Lower lobe of right lung (tissue), 2 donors: ENCODE data around the gene COLEC12. TPM values are rescaled to one million over a fixed set of nuclear protein-coding genes. Genes with fewer than 3 reads are reported as not detected.

Experiments used
- ATAC-seq, 2 donors: fragments of 200-7000 bp; cut with Tn5 transposase; one replicate each; pipeline ENCODE4 v1.9.1; 2020 to 2022; ENCODE audit warnings: mild to moderate bottlenecking in 2 of 2, moderate library complexity in 2 of 2
- DNase-seq: peaks from one replicate; pipeline ENCODE4 v3.0.0-alpha.2; 2020
- H3K27ac ChIP-seq: fragments of 200-600 bp; one replicate; pipeline ENCODE4 v1.8.0; 2022
- H3K27me3 ChIP-seq: fragments of 200-600 bp; one replicate; pipeline ENCODE4 v1.8.0; 2022; ENCODE audit warnings: low read depth
- H3K36me3 ChIP-seq: fragments of 200-600 bp; one replicate; pipeline ENCODE4 v1.8.0; 2022; ENCODE audit warnings: mild to moderate bottlenecking
- H3K4me1 ChIP-seq: fragments of 200-600 bp; one replicate; pipeline ENCODE4 v1.8.0; 2022
- H3K4me3 ChIP-seq: fragments of 200-600 bp; one replicate; pipeline ENCODE4 v1.8.0; 2022; ENCODE audit warnings: mild to moderate bottlenecking
- H3K9me3 ChIP-seq: fragments of 200-600 bp; one replicate; pipeline ENCODE4 v1.8.0; 2022
- intact Hi-C: fragments of 100-400 bp; cut with DNase I; formaldehyde crosslinking; loops from one replicate; pipeline ENCODE4 v1.11.0; 2022
- total RNA-seq: library from RNA; stranded (reverse); fragmentation: NEBNext Ultra II Directional; extraction: Animal tissue kit (Norgen Biotek cat#: 25700); gene quantifications from one replicate; pipeline ENCODE4 v1.2.1, GENCODE V29; 2021
- TF ChIP-seq, protein P1 (sequence below): fragments of 200-600 bp; IDR thresholded peaks from one replicate; pipeline ENCODE4 v1.8.0; 2022; ENCODE audit warnings: antibody characterized with exemption, mild to moderate bottlenecking
- donor health status: DM: no; HTN: yes; CAD: no; lungs with severe emphysema.

The COLEC12 gene
- total RNA-seq, 1 donor from 2014 or later: 79.2 TPM

DNA sequence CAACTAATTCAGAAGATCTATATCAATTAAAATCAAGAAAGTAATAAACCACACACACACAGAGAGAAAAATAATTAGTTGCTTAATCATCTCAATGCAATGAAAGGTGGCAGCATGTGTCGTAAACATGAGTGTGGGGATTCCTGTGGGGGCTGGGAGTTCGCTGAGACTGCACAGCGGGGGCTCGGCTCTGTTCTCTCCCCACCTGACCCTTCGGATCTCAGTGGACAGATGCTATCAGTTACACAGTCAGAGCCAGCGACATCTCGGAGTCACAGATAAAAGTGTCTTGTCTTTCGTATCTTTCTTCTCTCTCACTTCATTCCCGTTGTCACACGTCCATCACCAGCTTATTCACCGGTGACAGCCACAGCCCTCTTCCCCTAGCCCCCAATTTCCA lies 37.1 kb downstream of the COLEC12 start:
- intact Hi-C loops: no loop called here
- no peaks in the 10 kb centered on the region for H3K27me3 ChIP-seq
- no peaks in the 10 kb centered on the region for H3K9me3 ChIP-seq
- ATAC-seq (no peak), DNase-seq (no peak)
- H3K4me3 ChIP-seq: no peak overlapping the region
- TF ChIP-seq, protein P1, sequence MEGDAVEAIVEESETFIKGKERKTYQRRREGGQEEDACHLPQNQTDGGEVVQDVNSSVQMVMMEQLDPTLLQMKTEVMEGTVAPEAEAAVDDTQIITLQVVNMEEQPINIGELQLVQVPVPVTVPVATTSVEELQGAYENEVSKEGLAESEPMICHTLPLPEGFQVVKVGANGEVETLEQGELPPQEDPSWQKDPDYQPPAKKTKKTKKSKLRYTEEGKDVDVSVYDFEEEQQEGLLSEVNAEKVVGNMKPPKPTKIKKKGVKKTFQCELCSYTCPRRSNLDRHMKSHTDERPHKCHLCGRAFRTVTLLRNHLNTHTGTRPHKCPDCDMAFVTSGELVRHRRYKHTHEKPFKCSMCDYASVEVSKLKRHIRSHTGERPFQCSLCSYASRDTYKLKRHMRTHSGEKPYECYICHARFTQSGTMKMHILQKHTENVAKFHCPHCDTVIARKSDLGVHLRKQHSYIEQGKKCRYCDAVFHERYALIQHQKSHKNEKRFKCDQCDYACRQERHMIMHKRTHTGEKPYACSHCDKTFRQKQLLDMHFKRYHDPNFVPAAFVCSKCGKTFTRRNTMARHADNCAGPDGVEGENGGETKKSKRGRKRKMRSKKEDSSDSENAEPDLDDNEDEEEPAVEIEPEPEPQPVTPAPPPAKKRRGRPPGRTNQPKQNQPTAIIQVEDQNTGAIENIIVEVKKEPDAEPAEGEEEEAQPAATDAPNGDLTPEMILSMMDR: no peak
- H3K27ac ChIP-seq: no peak overlapping the region
- no peaks in the 10 kb centered on the region for H3K36me3 ChIP-seq
- H3K4me1 ChIP-seq: peaks cover 4% of the 10 kb centered on the region

DNA sequence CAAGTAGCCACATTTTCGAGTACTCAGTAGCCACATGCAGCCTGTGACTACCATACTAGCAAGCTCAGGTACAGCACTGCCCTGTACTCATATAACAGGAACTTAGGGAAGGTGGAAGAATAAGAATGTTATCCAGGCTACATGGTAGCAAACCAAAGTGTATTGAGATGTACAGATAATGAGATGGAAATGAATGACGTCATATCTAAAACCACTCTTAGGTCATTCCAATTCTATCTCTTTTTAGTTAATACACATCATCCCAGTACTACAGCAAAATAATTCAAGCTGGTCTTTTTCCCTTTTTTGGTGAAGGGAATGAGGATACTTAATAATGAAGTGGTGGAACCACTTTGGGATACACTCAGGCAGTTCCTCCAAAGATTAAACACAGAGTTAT lies 38.7 kb downstream of the COLEC12 start:
- TF ChIP-seq, protein P1: no peak
- ATAC-seq (no peak), DNase-seq (no peak)
- H3K4me1 ChIP-seq: peaks cover 12% of the 10 kb centered on the region
- intact Hi-C loops: no loop called here
- no peak overlapping the region for H3K27ac ChIP-seq
- H3K36me3 ChIP-seq: no peaks in the 10 kb centered on the region
- H3K4me3 ChIP-seq: no peak overlapping the region
- H3K9me3 ChIP-seq: no peaks in the 10 kb centered on the region
- no peaks in the 10 kb centered on the region for H3K27me3 ChIP-seq

DNA sequence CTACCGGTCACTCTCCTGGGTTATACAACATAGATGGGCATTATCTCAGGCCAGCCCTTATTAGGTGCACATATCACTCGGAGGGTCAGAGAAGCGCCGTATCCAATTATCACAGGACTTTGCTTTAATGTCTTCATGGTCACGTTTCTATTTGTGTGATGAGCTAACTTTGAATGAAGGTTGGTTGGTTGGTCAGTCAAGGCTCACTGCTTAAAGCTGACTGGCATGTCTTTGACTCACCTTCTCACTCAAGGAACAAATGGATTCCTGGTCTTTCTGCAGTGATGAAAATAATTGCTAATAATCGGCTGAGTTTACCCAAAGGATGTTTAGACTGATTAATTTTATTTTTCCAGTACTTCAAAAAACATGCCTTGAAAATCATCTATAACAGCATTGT lies 39.7 kb downstream of the COLEC12 start:
- intact Hi-C loops: no loop called here
- Histone ChIP-seq H3K27ac (no peak overlapping the region), H3K36me3 (no peaks in the 10 kb centered on the region), H3K4me1 (peaks cover 14% of the 10 kb centered on the region), H3K4me3 (no peak overlapping the region), H3K9me3 (no peaks in the 10 kb centered on the region), H3K27me3 (no peaks in the 10 kb centered on the region)
- DNase-seq (no peak), ATAC-seq (no peak)
- TF ChIP-seq, protein P1: no peak

DNA sequence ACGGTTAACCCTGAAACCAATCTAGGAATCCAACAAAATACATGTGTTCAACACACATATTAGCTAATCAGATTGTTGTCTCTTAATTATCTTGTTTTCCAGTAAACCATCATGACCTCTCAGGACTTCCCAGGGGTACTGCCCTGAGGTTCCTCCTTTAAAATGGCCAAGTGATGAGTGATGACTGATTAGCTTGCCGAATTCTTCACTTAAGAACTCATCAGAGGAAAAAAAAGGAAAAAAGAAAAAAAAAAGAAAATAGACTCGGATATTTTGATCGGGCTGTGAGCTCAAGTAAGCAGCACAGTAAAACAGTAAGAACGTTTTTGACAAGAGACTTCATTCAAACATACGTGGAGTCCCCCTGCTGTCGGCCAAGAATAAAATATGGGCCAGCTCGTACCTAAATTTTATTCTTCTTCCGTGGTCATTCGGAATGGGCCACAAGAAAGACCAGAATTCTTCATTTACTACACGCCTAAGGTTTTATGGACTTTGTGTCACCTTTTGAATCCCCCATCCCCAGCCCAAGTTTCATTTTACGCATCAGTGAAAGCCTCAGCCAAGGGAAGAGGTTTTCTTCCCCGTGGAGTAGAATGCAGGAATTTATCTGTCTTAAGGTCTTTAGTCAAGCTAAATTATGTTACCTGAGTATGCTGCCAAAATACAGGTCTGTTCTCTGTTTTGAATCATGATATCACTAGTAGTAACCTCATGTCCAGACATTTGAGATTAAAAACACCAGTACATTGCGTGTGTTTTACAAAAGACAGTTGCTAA lies 40.5 kb downstream of the COLEC12 start:
- peaks cover 14% of the 10 kb centered on the region for H3K4me1 ChIP-seq
- no peak for DNase-seq
- ATAC-seq: no peak
- TF ChIP-seq, protein P1: no peak
- H3K4me3 ChIP-seq: no peak overlapping the region
- intact Hi-C loops: no loop called here
- no peaks in the 10 kb centered on the region for H3K36me3 ChIP-seq
- H3K9me3 ChIP-seq: no peaks in the 10 kb centered on the region
- no peaks in the 10 kb centered on the region for H3K27me3 ChIP-seq
- H3K27ac ChIP-seq: no peak overlapping the region

DNA sequence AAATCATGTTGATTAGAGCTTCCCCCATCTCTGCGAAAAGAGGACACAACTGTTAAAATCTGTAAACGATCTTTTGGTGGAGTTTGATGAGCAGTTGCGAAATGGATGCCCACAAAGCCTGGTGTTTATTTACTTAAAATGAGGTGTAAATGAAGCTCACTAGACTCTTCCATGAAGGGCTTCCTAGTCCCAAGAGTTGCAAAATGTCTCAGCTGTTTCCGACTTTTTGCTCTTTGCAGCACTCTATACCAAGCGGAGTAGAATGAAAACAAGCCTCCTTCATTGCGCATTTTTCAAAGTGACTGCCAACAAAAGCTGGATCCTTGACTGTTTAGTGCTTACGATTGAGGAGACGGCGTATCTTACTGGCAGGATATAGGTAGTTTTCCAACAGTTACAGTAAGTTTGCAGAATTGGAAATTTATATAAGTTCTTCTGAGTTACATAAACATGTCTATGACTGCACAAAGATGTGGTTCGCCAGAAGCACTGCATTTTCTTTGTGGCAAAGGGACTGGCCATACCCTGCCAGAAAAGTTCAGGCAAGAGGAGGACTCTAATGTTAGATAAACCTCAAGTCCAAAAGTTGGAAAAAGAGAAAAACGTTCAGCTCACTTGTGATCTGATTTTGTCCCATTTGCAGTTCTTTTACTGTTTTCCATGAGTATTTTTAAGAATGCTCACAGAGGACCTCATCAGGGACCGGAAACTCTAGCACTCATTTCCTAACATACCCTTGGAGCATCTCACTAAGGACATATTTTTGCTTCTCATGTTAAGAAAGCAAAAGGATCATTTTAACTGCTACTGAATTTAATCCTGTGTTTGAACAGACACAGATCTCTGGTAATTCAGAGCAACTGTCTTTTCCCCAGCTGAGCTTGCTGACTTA lies 42.7 kb downstream of the COLEC12 start:
- Histone ChIP-seq H3K4me3 (no peak overlapping the region), H3K27ac (peak overlapping the region; percentile 51), H3K4me1 (peaks cover 14% of the 10 kb centered on the region), H3K36me3 (no peaks in the 10 kb centered on the region), H3K27me3 (no peaks in the 10 kb centered on the region), H3K9me3 (no peaks in the 10 kb centered on the region)
- ATAC-seq: peak in 1 of 2 donors; percentile 33
- TF ChIP-seq, protein P1: no peak
- intact Hi-C loops: no loop called here
- DNase-seq: no peak
